ENCODE results near the gene FAIM2. TPM values are rescaled to one million over a fixed set of nuclear protein-coding genes. Genes with fewer than 3 reads are reported as not detected.

The FAIM2 gene
- total RNA-seq, 1 donor from 2014 or later: 2.9 TPM

GRCh38 chr12:49916129-49916919, 12.6 kb upstream of the FAIM2 start:
- Histone ChIP-seq H3K36me3 (no peaks in the 10 kb centered on the region), H3K27ac (no peak overlapping the region), H3K9me3 (no peaks in the 10 kb centered on the region), H3K4me3 (no peak overlapping the region), H3K27me3 (ENCODE audit: low read depth) (no peaks in the 10 kb centered on the region), H3K4me1 (peaks cover 10% of the 10 kb centered on the region)
- ATAC-seq (no peak), DNase-seq (no peak)
- intact Hi-C loops (cut with DNase I): no loop called here
- no peak for TF ChIP-seq CTCF (IDR thresholded peaks at IDR 0.05)

- DNase-seq: no peak
- H3K27me3 ChIP-seq (ENCODE audit: low read depth): no peaks in the 10 kb centered on the region
Measured at GRCh38 chr12:49912345-49913255, 8.9 kb upstream of the FAIM2 start.

GRCh38 chr12:49911213-49911605, 7.5 kb upstream of the FAIM2 start:
- Histone ChIP-seq H3K27me3 (ENCODE audit: low read depth) (no peaks in the 10 kb centered on the region), H3K27ac (no peak overlapping the region), H3K36me3 (no peaks in the 10 kb centered on the region), H3K4me1 (no peaks in the 10 kb centered on the region), H3K4me3 (no peak overlapping the region), H3K9me3 (no peaks in the 10 kb centered on the region)
- DNase-seq: no peak
- TF ChIP-seq CTCF (IDR thresholded peaks at IDR 0.05): no peak
- no peak for ATAC-seq
- intact Hi-C loops (cut with DNase I): no loop called here

More at GRCh38 chr12:49912345-49913255, 8.9 kb upstream of the FAIM2 start:
- no peak overlapping the region for H3K27ac ChIP-seq
- H3K36me3 ChIP-seq: no peaks in the 10 kb centered on the region
- no peak for TF ChIP-seq CTCF (IDR thresholded peaks at IDR 0.05)
- intact Hi-C loops (cut with DNase I): no loop called here
- no peak overlapping the region for H3K4me3 ChIP-seq
- no peaks in the 10 kb centered on the region for H3K9me3 ChIP-seq
- no peaks in the 10 kb centered on the region for H3K4me1 ChIP-seq
- ATAC-seq: peak in 1 of 2 donors; percentile 7

- no peaks in the 10 kb centered on the region for H3K4me1 ChIP-seq
- no peaks in the 10 kb centered on the region for H3K27me3 ChIP-seq (ENCODE audit: low read depth)
- no peak for TF ChIP-seq CTCF (IDR thresholded peaks at IDR 0.05)
- intact Hi-C loops (cut with DNase I): no loop called here
- ATAC-seq: no peak
- no peak overlapping the region for H3K4me3 ChIP-seq
- no peak overlapping the region for H3K27ac ChIP-seq
- DNase-seq: peak; percentile 20
- no peaks in the 10 kb centered on the region for H3K9me3 ChIP-seq
- no peaks in the 10 kb centered on the region for H3K36me3 ChIP-seq
Measured at GRCh38 chr12:49910331-49911212, 6.9 kb upstream of the FAIM2 start.

GRCh38 chr12:49909826-49910225, 6.1 kb upstream of the FAIM2 start:
- ATAC-seq: peak; percentile 69 to 86

More at GRCh38 chr12:49909826-49910225, 6.1 kb upstream of the FAIM2 start:
- no peak overlapping the region for H3K27ac ChIP-seq
- H3K4me1 ChIP-seq: no peaks in the 10 kb centered on the region
- H3K9me3 ChIP-seq: no peaks in the 10 kb centered on the region
- H3K4me3 ChIP-seq: no peak overlapping the region
- no peak for TF ChIP-seq CTCF (IDR thresholded peaks at IDR 0.05)
- H3K27me3 ChIP-seq (ENCODE audit: low read depth): no peaks in the 10 kb centered on the region
- H3K36me3 ChIP-seq: no peaks in the 10 kb centered on the region
- intact Hi-C loops (cut with DNase I): no loop called here
- peak; percentile 81 for DNase-seq

Measured in lower lobe of right lung (tissue), 2 donors.